RWPE1 (cell line): ENCODE measurements around the gene SMIM3.
"Not testable (repeated sequence)": the region's sequence is repeated elsewhere in the genome, so short reads cannot be mapped to it uniquely, and the experiment has no call there.

Source experiments
- CTCF ChIA-PET: fragments of 350-600 bp; sonication (Branson Sonifier 250); formaldehyde crosslinking; extraction: SDS; loops from one replicate; lab custom pipeline; 2021; lab: Yijun Ruan, JAX
- POLR2A ChIA-PET: fragments of 400-600 bp; formaldehyde crosslinking; extraction: SDS; loops from one replicate; lab custom pipeline; 2020; ENCODE audit warnings: antibody characterized with exemption; ENCODE audit not compliant: low non-redundant PET; lab: Yijun Ruan, JAX
- DNase-seq: peaks from one replicate; pipeline ENCODE4 v3.0.0; 2012; ENCODE audit warnings: low spot score
- H3K27ac ChIP-seq: fragments of 450-650 bp; 2 replicates; pipeline ENCODE4 v1.5.1; 2017
- CTCF ChIP-seq: fragments of 450-650 bp; conservative IDR thresholded peaks from 2 replicates; pipeline ENCODE4 v1.5.1; 2017; ENCODE audit warnings: low read depth, mild to moderate bottlenecking

SMIM3 gene

DNA sequence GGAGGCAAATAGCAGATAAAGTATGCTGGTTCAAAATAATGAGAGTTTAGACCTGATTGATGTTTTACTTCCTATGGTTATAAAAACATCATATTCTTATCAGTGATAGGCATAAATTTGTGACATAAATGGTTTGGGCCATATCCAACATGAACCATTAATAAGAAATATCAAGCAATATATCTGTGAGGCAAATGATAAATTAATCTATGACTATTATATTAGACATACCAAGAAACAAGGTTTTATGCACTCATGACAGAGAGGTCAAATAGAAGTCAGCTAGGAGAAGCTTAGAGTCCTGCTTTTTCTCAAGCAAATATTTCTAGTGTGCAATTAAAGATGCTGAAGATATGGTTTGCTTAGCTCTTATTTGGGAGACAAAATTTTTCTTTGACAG lies 10.4 kb downstream of the SMIM3 start:
- ChIA-PET POLR2A (interaction anchor here (0.8 kb wide), 1 partner anchor 10 kb away, joined by 4 read pairs; the partner anchor contains the start of gene SMIM3), CTCF (interaction anchor here (0.6 to 1.6 kb wide), 5 partner anchors 10 to 76 kb away, joined by 3 to 8 read pairs (median 4); partner anchors contain the start of gene SMIM3)
- DNase-seq, result no peak
- no peak for TF ChIP-seq CTCF
- peak overlapping the region; percentile 87 for H3K27ac ChIP-seq

- TF ChIP-seq CTCF, result no peak
- DNase-seq, result no peak
- H3K27ac ChIP-seq, result peak overlapping the region; percentile 87
- CTCF ChIA-PET, result interaction anchor here (0.6 to 1.6 kb wide), 5 partner anchors 11 to 75 kb away, joined by 3 to 8 read pairs (median 4); partner anchors contain the start of gene SMIM3
- POLR2A ChIA-PET, result interaction anchor here (0.6 to 0.8 kb wide), 2 partner anchors 11 to 27 kb away, joined by 4 read pairs; partner anchors contain the start of gene SMIM3
These were observed 10.9 kb downstream of the SMIM3 start for GRCh38 chr5:150789450-150789849.

GRCh38 chr5:150789943-150790611 lies 11.5 kb downstream of the SMIM3 start:
- peak; percentile 99 for DNase-seq

DNA sequence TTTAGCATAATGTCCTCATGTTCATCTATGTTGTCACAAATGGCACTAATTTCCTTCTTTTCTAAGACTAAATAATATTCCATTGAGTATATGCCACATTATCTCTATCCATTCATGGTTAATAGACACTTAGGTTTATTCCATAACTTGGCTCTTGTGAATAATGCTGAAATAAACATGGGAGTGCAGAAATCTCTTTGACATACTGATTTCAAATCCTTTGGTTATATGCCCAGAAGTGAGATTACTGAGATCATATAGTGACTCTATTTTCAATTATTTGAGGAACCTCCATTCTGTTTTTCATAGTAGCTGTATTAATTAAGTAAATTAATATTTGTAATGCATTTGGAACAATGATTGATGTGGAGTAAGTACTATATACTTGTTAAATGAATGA lies 13.0 kb downstream of the SMIM3 start:
- TF ChIP-seq CTCF, result no peak
- no peak for DNase-seq
- POLR2A ChIA-PET, result no interaction called here
- H3K27ac ChIP-seq, result no peak overlapping the region
- CTCF ChIA-PET, result interaction anchor here (0.5 kb wide), 1 partner anchor 1291 kb away, joined by 6 read pairs; no protein-coding TSS in a partner anchor

More at GRCh38 chr5:150789943-150790611, 11.5 kb downstream of the SMIM3 start:
- CTCF ChIA-PET, result interaction anchor here (1.0 to 1.6 kb wide), 2 partner anchors 11 to 57 kb away, joined by 4 to 8 read pairs; no protein-coding TSS in a partner anchor
- H3K27ac ChIP-seq, result peak overlapping the region; percentile 87
- TF ChIP-seq CTCF, result no peak
- POLR2A ChIA-PET, result interaction anchor here (0.6 to 1.4 kb wide), 2 partner anchors 28 to 89 kb away, joined by 4 read pairs; partner anchors contain the start of gene RBM22

- H3K27ac ChIP-seq, DNase-seq, POLR2A ChIA-PET, CTCF ChIA-PET: not testable (repeated sequence)
These were observed 14.9 kb downstream of the SMIM3 start for GRCh38 chr5:150793423-150793888.

DNA sequence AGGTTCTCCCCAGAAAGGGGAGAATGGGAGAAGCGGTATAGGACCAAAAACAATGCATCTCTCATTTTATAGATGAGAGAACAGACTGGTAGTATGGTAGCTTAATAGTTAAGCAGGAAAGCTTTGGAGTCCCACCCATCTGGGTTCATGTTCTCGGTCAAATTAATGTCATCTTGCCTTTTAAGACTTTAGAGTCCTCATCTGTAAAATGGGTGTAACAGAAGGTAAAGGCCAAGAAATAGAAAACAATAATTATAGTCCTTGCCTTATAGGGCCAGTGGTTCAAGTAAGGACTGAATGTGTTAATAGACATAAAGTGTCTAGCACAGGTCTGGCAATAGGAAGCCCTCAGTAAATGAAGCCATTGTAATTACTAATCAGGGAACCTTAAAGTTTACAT lies 16.4 kb downstream of the SMIM3 start:
- CTCF ChIA-PET, result no interaction called here
- no peak overlapping the region for H3K27ac ChIP-seq
- POLR2A ChIA-PET, result no interaction called here
- DNase-seq, result no peak
- TF ChIP-seq CTCF, result no peak
